Astrocyte of the spinal cord (primary cell): Measurements from ENCODE around the gene SNX2.
"Not testable (repeated sequence)": the region's sequence is repeated elsewhere in the genome, so short reads cannot be mapped to it uniquely, and the experiment has no call there.

ENCODE experiments used
- DNase-seq: peaks from one replicate; pipeline ENCODE4 v3.0.0; 2011; ENCODE audit warnings: low read depth, low spot score
- H3K4me3 ChIP-seq: 2 replicates; pipeline ENCODE4 v1.5.1; 2011; ENCODE audit warnings: low read depth, mild to moderate bottlenecking, low read length, moderate library complexity
- in situ Hi-C: cut with HindIII; loops from 2 replicates; pipeline ENCODE4 v1.10.0; 2017; ENCODE audit warnings: low sequenced_read_pairs
- TF ChIP-seq, protein P1 (sequence below): IDR thresholded peaks from 2 replicates; pipeline ENCODE4 v1.5.1; 2012; ENCODE audit warnings: low read depth, mild to moderate bottlenecking, low read length, inconsistent platforms

SNX2 gene

DNA sequence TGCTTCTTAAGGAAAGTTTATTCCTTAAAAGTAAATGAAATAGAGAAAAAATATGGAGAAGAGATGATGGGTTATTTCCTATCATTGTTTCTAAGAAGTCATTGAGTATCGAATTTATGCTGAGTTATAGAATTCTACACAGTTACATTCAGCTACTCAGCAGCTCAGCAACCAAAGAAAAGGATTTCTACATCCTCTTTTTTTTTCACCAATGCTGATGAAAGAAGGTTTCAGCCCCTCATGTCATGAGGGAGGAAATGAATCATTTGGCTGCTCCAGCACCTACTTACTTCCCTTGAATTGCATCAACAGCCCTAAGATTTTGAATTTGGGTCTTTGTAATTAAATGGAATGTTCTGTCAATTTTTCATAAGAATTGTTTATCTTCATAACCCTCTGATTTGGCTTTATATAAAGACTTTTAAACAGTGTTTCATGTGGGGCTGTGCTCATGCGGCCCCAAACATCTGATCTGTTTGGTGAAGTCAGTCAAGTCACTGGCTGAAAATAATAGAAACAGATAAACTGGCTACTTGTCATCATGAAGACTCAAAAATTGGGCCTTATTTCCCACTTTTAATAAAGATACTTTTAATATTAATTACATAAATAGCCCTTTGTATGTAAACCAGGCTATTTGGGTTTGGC, 18.5 kb upstream of the SNX2 start:
- DNase-seq: peak; percentile 72
- no peak overlapping the region for H3K4me3 ChIP-seq
- TF ChIP-seq, protein P1, sequence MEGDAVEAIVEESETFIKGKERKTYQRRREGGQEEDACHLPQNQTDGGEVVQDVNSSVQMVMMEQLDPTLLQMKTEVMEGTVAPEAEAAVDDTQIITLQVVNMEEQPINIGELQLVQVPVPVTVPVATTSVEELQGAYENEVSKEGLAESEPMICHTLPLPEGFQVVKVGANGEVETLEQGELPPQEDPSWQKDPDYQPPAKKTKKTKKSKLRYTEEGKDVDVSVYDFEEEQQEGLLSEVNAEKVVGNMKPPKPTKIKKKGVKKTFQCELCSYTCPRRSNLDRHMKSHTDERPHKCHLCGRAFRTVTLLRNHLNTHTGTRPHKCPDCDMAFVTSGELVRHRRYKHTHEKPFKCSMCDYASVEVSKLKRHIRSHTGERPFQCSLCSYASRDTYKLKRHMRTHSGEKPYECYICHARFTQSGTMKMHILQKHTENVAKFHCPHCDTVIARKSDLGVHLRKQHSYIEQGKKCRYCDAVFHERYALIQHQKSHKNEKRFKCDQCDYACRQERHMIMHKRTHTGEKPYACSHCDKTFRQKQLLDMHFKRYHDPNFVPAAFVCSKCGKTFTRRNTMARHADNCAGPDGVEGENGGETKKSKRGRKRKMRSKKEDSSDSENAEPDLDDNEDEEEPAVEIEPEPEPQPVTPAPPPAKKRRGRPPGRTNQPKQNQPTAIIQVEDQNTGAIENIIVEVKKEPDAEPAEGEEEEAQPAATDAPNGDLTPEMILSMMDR: no peak
- in situ Hi-C loops: no loop called here

- no peak overlapping the region for H3K4me3 ChIP-seq
- no peak for DNase-seq
- in situ Hi-C loops: no loop called here
- TF ChIP-seq, protein P1: no peak
Measured at GRCh38 chr5:122757285-122757684, 17.6 kb upstream of the SNX2 start.

- no peak for DNase-seq
- in situ Hi-C loops: no loop called here
- TF ChIP-seq, protein P1: no peak
- no peak overlapping the region for H3K4me3 ChIP-seq
Measured at GRCh38 chr5:122759241-122760070, 15.4 kb upstream of the SNX2 start.

DNA sequence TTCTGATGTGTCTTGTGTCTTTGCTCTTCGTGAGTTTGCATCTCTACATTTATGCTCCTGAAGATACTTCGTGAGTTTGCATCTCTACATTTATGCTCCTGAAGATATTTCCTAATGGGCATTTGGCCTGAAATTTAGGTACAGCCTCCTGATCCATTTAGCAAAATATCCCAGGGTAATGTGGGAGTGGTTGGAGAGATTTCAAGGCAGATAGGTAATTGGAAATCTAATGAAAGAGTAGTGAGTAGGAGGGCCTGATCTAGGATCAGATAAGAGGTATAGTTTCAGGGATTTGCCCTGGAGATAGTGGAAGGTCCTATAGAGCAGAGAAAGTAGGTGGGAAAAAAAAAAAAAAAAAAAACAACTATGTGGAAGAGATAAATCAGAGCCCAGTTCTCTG, 14.6 kb upstream of the SNX2 start:
- TF ChIP-seq, protein P1: no peak
- no peak for DNase-seq
- in situ Hi-C loops: no loop called here
- no peak overlapping the region for H3K4me3 ChIP-seq

- no peak overlapping the region for H3K4me3 ChIP-seq
- in situ Hi-C loops: no loop called here
- TF ChIP-seq, protein P1: no peak
- no peak for DNase-seq
Measured at GRCh38 chr5:122761115-122761514, 13.8 kb upstream of the SNX2 start.

GRCh38 chr5:122761896-122762295, 13.0 kb upstream of the SNX2 start:
- H3K4me3 ChIP-seq, in situ Hi-C loops, DNase-seq: not testable (repeated sequence)

DNA sequence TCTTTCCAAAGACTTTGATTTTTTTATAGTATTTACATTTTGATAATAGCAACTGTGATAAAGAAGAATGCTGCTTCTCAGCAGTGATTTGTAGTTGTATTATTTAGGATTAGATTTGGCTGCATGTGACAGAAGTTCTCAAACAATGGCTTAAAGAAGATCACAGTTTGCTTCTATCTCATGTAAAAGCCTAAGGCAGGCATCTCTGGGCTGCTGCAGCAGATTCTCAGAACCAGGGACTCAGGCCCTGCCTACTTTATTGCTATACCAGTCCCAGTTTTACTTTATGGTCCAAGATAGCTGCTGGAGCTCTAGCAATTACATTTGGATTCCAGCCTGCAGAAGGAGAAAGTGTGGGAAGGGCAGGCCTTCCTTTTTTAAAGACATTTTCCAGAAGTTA, 8.8 kb upstream of the SNX2 start:
- TF ChIP-seq, protein P1: no peak
- H3K4me3 ChIP-seq: no peak overlapping the region
- in situ Hi-C loops: no loop called here
- no peak for DNase-seq
